Hepatocyte (in vitro differentiated cells): Measurements from ENCODE around the gene ZNF385B. TPM values are rescaled to one million over a fixed set of nuclear protein-coding genes. Genes with fewer than 3 reads are reported as not detected.

Experiments
- DNase-seq: peaks from one replicate; pipeline ENCODE4 v3.0.0-alpha.2; 2016; ENCODE audit warnings: low spot score
- H2AFZ ChIP-seq: fragments of 200-600 bp; sonication (generic); 2 replicates; pipeline ENCODE4 v1.6.0; 2016; ENCODE audit warnings: antibody characterized with exemption, mild to moderate bottlenecking
- H3K27ac ChIP-seq: fragments of 200-600 bp; sonication (generic); 2 replicates; pipeline ENCODE4 v1.5.1; 2016; ENCODE audit warnings: mild to moderate bottlenecking
- H3K27me3 ChIP-seq: fragments of 200-600 bp; sonication (generic); 2 replicates; pipeline ENCODE4 v1.6.1; 2016
- H3K36me3 ChIP-seq: fragments of 200-600 bp; sonication (generic); replicated peaks from 2 replicates; pipeline ENCODE4 v1.5.1; 2016; ENCODE audit warnings: low read depth; ENCODE audit not compliant: insufficient read depth
- H3K4me1 ChIP-seq: fragments of 200-600 bp; sonication (generic); 2 replicates; pipeline ENCODE4 v1.5.1; 2016; ENCODE audit warnings: mild to moderate bottlenecking, moderate library complexity; ENCODE audit not compliant: insufficient read depth
- H3K4me2 ChIP-seq: fragments of 200-600 bp; sonication (generic); 2 replicates; pipeline ENCODE4 v1.6.0; 2016
- H3K4me3 ChIP-seq: fragments of 200-600 bp; sonication (generic); 2 replicates; pipeline ENCODE4 v1.5.1; 2016; ENCODE audit warnings: mild to moderate bottlenecking
- H3K79me2 ChIP-seq: fragments of 200-600 bp; sonication (generic); 2 replicates; pipeline ENCODE4 v1.6.0; 2017; ENCODE audit warnings: mild to moderate bottlenecking
- H3K9me2 ChIP-seq: fragments of 200-600 bp; sonication (generic); replicated peaks from 2 replicates; pipeline ENCODE4 v1.6.0; 2017; ENCODE audit warnings: mild to moderate bottlenecking; ENCODE audit not compliant: insufficient read depth
- H3K9me3 ChIP-seq: fragments of 200-600 bp; sonication (generic); 2 replicates; pipeline ENCODE4 v1.5.1; 2016; ENCODE audit warnings: low read depth, mild to moderate bottlenecking
- H4K20me1 ChIP-seq: fragments of 200-600 bp; sonication (generic); 2 replicates; pipeline ENCODE4 v1.6.0; 2016; ENCODE audit warnings: mild to moderate bottlenecking; ENCODE audit not compliant: insufficient read depth, poor library complexity, severe bottlenecking
- EZH2 ChIP-seq: fragments of 200-600 bp; sonication (generic); IDR thresholded peaks from 2 replicates; pipeline ENCODE4 v1.6.1; 2016; ENCODE audit warnings: antibody characterized with exemption, mild to moderate bottlenecking, borderline replicate concordance
- EZH2phosphoT487 ChIP-seq: fragments of 200-600 bp; sonication (generic); IDR thresholded peaks from one replicate; pipeline ENCODE4 v1.6.1; 2018; ENCODE audit warnings: antibody characterized with exemption, mild to moderate bottlenecking, low read depth, moderate library complexity; ENCODE audit not compliant: unreplicated experiment, severe bottlenecking
- WGBS: methylation state at CpG from one replicate; pipeline ENCODE4 v1.1.6; 2016; ENCODE audit warnings: low lambda C conversion rate; ENCODE audit errors: missing lambda C conversion rate; 5-methylcytosine and 5-hydroxymethylcytosine counted together
- polyA plus RNA-seq: library from polyadenylated mRNA; unstranded; fragments of >200 nt; fragmentation: Nextera tagmentation; extraction: Ambion mirVana; gene quantifications from 2 replicates; pipeline ENCODE4 v1.2.1, GENCODE V29; 2016
- total RNA-seq: library from RNA; depleted of rRNA; stranded (reverse); fragments of >200 nt; gene quantifications from 2 replicates; pipeline ENCODE4 v1.2.3, GENCODE V29; 2014
- TF ChIP-seq, protein P1 (sequence below): fragments of 200-600 bp; sonication (generic); IDR thresholded peaks from 2 replicates; pipeline ENCODE4 v1.5.1; 2016; ENCODE audit warnings: antibody characterized with exemption, mild to moderate bottlenecking; ENCODE audit not compliant: poor library complexity

Gene ZNF385B
- total and polyA plus RNA-seq, 2 experiments from 2014 or later, result 1.8 to 2.4 TPM

DNA sequence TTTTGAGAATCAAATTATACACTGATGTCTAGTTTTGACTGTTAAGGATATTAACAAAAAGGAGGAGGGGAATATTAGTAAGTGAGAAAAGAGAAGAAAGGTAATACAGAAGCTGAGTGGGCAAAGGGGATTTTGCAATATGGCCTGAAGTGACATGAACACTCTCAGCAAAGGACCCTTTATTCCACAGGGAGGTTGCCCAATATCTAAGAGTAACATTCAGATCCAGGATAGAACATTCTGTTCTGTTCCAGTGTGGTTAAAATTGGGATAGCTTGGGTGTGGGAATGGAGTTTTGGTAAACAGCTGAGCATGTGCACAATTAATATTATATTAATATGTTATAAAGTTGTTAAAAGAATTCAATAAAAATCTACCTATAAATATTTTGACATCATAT, 120.1 kb downstream of the ZNF385B start:
- Histone ChIP-seq H2AFZ (no peak overlapping the region), H3K27ac (no peak overlapping the region)
- TF ChIP-seq, protein P1, sequence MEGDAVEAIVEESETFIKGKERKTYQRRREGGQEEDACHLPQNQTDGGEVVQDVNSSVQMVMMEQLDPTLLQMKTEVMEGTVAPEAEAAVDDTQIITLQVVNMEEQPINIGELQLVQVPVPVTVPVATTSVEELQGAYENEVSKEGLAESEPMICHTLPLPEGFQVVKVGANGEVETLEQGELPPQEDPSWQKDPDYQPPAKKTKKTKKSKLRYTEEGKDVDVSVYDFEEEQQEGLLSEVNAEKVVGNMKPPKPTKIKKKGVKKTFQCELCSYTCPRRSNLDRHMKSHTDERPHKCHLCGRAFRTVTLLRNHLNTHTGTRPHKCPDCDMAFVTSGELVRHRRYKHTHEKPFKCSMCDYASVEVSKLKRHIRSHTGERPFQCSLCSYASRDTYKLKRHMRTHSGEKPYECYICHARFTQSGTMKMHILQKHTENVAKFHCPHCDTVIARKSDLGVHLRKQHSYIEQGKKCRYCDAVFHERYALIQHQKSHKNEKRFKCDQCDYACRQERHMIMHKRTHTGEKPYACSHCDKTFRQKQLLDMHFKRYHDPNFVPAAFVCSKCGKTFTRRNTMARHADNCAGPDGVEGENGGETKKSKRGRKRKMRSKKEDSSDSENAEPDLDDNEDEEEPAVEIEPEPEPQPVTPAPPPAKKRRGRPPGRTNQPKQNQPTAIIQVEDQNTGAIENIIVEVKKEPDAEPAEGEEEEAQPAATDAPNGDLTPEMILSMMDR, result no peak
- TF ChIP-seq EZH2phosphoT487 (no peak), EZH2 (no peak)

DNA sequence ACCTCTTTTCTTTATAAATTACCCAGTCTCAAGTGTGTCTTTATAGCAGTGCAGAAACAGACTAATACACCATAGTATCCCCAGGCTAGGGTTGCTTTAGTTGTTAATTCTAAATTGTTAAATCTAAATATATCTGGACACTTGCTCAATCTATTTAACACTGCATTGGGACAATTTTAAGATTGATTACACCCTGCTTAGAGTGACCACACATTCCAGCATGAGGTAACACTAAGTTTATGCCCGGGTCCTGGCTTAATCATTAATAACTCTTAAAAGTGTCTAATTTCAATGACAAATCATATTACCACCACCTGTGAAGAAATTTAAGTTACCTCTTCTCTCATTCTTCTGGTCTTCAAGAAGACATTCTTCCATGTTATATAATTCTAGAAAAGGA, 131.4 kb downstream of the ZNF385B start:
- H2AFZ ChIP-seq, result no peak overlapping the region
- 85% methylated on average over 1 of the region's 1 CpG for WGBS
- H3K4me3 ChIP-seq, result no peak overlapping the region
- no peak overlapping the region for H3K4me2 ChIP-seq
- no peak overlapping the region for H3K27ac ChIP-seq
- H4K20me1 ChIP-seq, result no peaks in the 10 kb centered on the region
- H3K27me3 ChIP-seq, result no peaks in the 10 kb centered on the region
- H3K36me3 ChIP-seq, result no peaks in the 10 kb centered on the region
- H3K4me1 ChIP-seq, result no peaks in the 10 kb centered on the region
- no peak for DNase-seq
- no peaks in the 10 kb centered on the region for H3K79me2 ChIP-seq
- no peaks in the 10 kb centered on the region for H3K9me3 ChIP-seq
- no peaks in the 10 kb centered on the region for H3K9me2 ChIP-seq
- TF ChIP-seq, protein P1, result no peak
- TF ChIP-seq EZH2, result no peak
- TF ChIP-seq EZH2phosphoT487, result no peak

More for the DNA sequence above, 120.1 kb downstream of the ZNF385B start:
- no peaks in the 10 kb centered on the region for H3K36me3 ChIP-seq
- no peaks in the 10 kb centered on the region for H4K20me1 ChIP-seq
- H3K9me3 ChIP-seq, result no peaks in the 10 kb centered on the region
- H3K4me2 ChIP-seq, result no peak overlapping the region
- no peaks in the 10 kb centered on the region for H3K79me2 ChIP-seq
- DNase-seq, result no peak
- H3K27me3 ChIP-seq, result no peaks in the 10 kb centered on the region
- no peak overlapping the region for H3K4me3 ChIP-seq
- no peaks in the 10 kb centered on the region for H3K9me2 ChIP-seq
- no peaks in the 10 kb centered on the region for H3K4me1 ChIP-seq

DNA sequence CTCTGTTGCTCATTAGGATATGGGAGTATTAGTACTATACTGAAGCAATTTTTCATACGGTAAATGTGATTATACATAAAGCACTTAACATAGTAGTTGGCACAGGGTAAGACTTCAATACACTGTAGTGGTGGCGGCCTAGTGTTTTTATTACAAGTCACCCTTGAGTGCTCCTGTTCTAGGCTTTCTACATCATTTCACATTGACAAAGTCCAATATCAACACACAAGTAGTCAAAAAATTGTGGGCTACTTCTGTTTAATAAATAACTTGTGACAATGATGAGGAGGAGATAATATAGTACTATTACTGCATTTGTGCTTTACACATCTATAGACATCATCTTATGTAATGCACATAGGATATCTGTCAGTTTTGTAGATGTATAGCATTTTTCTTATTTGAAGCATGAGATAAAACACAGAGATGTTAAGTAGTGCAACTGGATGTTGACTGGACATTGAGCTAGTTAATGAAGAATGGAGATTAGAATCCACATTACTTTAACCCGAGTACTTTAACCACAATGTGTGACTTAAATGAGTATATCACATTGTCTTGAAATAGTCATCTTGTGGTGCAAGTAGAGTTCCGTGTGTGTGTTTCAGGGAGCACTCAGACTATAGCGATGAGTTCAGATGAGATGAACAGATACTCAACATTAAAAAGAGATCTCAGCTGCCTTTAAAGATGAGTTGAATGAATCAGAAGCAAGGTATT, 134.8 kb downstream of the ZNF385B start:
- Histone ChIP-seq H3K27ac (no peak overlapping the region), H3K4me1 (no peaks in the 10 kb centered on the region), H3K36me3 (no peaks in the 10 kb centered on the region), H3K79me2 (no peaks in the 10 kb centered on the region), H3K27me3 (no peaks in the 10 kb centered on the region), H3K4me3 (no peak overlapping the region), H3K9me3 (no peaks in the 10 kb centered on the region), H3K9me2 (no peaks in the 10 kb centered on the region), H3K4me2 (no peak overlapping the region), H4K20me1 (no peaks in the 10 kb centered on the region), H2AFZ (no peak overlapping the region)
- DNase-seq, result no peak
- TF ChIP-seq EZH2phosphoT487, result no peak
- TF ChIP-seq, protein P1, result no peak
- no peak for TF ChIP-seq EZH2
- 90% methylated on average over 5 of the region's 5 CpGs for WGBS
